Colonic mucosa (tissue), 4 donors: ENCODE measurements around the gene RAB6D. TPM values are rescaled to one million over a fixed set of nuclear protein-coding genes. Genes with fewer than 3 reads are reported as not detected.
"Not testable (repeated sequence)": the region's sequence is repeated elsewhere in the genome, so short reads cannot be mapped to it uniquely, and the experiment has no call there.

Source experiments
- DNase-seq: peaks from one replicate; pipeline ENCODE4 v3.0.0-alpha.2; 2020
- H3K27ac ChIP-seq: fragments of 200-600 bp; one replicate; pipeline ENCODE4 v1.8.0; 2021
- H3K27me3 ChIP-seq: fragments of 200-600 bp; one replicate; pipeline ENCODE4 v1.8.0; 2021
- H3K36me3 ChIP-seq: fragments of 200-600 bp; one replicate; pipeline ENCODE4 v1.8.0; 2021
- H3K4me1 ChIP-seq: fragments of 200-600 bp; one replicate; pipeline ENCODE4 v1.8.0; 2021; ENCODE audit warnings: mild to moderate bottlenecking
- H3K4me3 ChIP-seq: fragments of 200-600 bp; one replicate; pipeline ENCODE4 v1.8.0; 2021
- H3K9ac ChIP-seq, 2 donors: one replicate each; pipeline ENCODE4 v1.7.0; 2013; ENCODE audit warnings: control low read depth in 2 of 2, low read depth in 2 of 2, low read length in 2 of 2
- H3K9me3 ChIP-seq: fragments of 200-600 bp; one replicate; pipeline ENCODE4 v1.8.0; 2021
- intact Hi-C: fragments of 100-400 bp; cut with DNase I; formaldehyde crosslinking; loops from one replicate; pipeline ENCODE4 v1.14.1; 2022
- total RNA-seq, 2 donors: library from RNA; stranded (reverse); fragmentation: NEBNext Ultra II Directional in 1 of 2; extraction: Animal tissue kit (Norgen Biotek cat#: 25700) in 1 of 2; gene quantifications; one replicate each; pipeline ENCODE4 v1.2.1, GENCODE V29; 2021
- TF ChIP-seq, protein P1 (sequence below): fragments of 200-600 bp; IDR thresholded peaks from one replicate; pipeline ENCODE4 v1.8.0; 2022; ENCODE audit warnings: antibody characterized with exemption, mild to moderate bottlenecking
- donor health status: healthy.
- donor health status: DM: no; HTN: no; CAD: no.
- donor health status: DM: no; HTN: no; CAD: no.

RAB6D gene
- total RNA-seq, 2 donors from 2014 or later = 2.5 to 3.9 TPM

DNA sequence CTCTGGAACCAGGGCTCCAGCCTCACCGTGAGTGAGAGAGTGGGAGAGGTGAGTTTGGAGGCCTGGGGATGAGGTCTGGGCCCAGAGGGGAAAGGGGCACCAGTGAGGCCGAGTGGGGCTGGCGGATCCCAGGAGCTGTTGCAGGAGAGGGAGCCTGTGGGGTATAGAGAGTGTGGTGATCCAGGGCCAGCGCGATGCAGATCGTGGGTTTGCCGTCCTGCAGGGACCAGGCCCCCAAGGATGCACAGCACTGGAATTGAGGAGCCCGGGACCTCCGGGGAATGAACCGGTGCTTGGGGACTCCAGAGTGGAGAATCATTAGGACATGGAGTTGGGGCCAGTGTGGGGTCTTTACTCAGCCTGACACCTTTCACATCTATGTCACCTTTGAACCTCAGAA lies 25.7 kb upstream of the RAB6D start:
- TF ChIP-seq, protein P1, sequence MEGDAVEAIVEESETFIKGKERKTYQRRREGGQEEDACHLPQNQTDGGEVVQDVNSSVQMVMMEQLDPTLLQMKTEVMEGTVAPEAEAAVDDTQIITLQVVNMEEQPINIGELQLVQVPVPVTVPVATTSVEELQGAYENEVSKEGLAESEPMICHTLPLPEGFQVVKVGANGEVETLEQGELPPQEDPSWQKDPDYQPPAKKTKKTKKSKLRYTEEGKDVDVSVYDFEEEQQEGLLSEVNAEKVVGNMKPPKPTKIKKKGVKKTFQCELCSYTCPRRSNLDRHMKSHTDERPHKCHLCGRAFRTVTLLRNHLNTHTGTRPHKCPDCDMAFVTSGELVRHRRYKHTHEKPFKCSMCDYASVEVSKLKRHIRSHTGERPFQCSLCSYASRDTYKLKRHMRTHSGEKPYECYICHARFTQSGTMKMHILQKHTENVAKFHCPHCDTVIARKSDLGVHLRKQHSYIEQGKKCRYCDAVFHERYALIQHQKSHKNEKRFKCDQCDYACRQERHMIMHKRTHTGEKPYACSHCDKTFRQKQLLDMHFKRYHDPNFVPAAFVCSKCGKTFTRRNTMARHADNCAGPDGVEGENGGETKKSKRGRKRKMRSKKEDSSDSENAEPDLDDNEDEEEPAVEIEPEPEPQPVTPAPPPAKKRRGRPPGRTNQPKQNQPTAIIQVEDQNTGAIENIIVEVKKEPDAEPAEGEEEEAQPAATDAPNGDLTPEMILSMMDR = no peak
- intact Hi-C loops = no loop called here

DNA sequence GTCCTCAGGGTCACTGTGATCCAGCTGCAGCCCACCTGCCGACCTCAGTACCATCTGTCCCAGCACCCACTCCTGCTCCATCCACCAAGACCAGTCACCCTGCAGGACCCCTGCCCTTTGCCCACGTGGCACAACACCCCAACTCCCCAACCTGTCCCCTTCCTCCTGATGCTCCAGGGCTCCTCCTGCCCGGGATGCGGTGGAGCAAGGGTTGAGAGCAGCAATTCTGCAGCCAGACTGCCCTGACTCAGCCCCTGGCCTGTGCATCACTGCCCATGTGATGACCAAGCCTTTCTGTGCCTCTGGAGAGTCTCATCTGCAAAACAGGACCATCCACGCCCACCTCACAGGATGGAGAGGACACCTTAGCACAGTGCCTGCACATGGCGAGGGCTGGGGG lies 24.9 kb upstream of the RAB6D start:
- H3K4me1 ChIP-seq, H3K9me3 ChIP-seq, intact Hi-C loops, H3K36me3 ChIP-seq, H3K27ac ChIP-seq, DNase-seq, H3K4me3 ChIP-seq, H3K9ac ChIP-seq, H3K27me3 ChIP-seq: not testable (repeated sequence)

More for the DNA sequence above, 25.7 kb upstream of the RAB6D start:
- no peak overlapping the region for H3K9ac ChIP-seq
- H3K36me3 ChIP-seq = no peaks in the 10 kb centered on the region
- no peak overlapping the region for H3K27ac ChIP-seq
- DNase-seq = no peak
- no peaks in the 10 kb centered on the region for H3K27me3 ChIP-seq
- no peaks in the 10 kb centered on the region for H3K9me3 ChIP-seq
- H3K4me3 ChIP-seq = no peak overlapping the region
- no peaks in the 10 kb centered on the region for H3K4me1 ChIP-seq

DNA sequence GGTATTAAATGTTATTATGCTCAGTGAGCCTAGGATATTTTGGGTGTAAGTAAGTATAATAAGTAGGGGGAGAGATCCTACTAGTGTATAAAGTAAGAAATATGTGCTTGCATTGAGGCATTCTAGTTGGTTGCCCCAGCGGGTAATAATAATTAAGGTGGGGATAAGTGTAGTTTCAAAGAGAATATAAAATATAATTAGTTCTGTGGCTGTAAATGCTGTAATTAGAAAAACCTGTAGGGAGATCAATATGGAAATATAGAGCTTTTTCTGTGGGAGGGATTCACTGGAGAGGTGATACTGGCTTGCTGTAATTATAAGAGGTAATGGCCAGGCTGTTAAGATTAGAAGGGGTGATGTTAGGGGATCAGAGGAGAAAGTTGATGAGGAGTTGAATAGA lies 9.1 kb upstream of the RAB6D start:
- H3K36me3 ChIP-seq, H3K27ac ChIP-seq, H3K4me3 ChIP-seq, H3K9ac ChIP-seq, H3K9me3 ChIP-seq, H3K27me3 ChIP-seq, intact Hi-C loops, H3K4me1 ChIP-seq, DNase-seq: not testable (repeated sequence)

DNA sequence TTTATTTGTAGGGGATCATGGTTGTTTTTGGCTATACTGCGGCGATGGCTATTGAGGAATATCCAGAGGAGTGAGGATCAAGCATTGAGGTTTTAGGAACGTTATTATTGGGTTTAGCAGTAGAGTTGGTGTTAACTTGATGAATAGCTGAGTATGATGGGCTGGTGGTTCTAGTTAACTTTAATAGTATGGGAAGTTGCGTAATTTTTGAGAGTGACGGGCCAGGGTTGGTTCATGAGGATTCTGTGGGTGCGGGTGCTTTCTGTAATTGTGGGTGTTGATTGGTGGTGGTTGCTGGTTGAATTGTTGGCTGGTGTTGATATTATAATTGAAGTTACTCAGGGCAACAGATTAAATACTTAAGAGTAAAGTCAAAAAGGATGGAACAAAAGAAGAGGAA lies 6.0 kb upstream of the RAB6D start:
- H3K27ac ChIP-seq = no peak overlapping the region
- no peaks in the 10 kb centered on the region for H3K9me3 ChIP-seq
- no peaks in the 10 kb centered on the region for H3K27me3 ChIP-seq
- DNase-seq = no peak
- intact Hi-C loops = no loop called here
- TF ChIP-seq, protein P1 = no peak
- no peaks in the 10 kb centered on the region for H3K36me3 ChIP-seq
- no peaks in the 10 kb centered on the region for H3K4me1 ChIP-seq
- no peak overlapping the region for H3K9ac ChIP-seq
- H3K4me3 ChIP-seq = no peak overlapping the region

DNA sequence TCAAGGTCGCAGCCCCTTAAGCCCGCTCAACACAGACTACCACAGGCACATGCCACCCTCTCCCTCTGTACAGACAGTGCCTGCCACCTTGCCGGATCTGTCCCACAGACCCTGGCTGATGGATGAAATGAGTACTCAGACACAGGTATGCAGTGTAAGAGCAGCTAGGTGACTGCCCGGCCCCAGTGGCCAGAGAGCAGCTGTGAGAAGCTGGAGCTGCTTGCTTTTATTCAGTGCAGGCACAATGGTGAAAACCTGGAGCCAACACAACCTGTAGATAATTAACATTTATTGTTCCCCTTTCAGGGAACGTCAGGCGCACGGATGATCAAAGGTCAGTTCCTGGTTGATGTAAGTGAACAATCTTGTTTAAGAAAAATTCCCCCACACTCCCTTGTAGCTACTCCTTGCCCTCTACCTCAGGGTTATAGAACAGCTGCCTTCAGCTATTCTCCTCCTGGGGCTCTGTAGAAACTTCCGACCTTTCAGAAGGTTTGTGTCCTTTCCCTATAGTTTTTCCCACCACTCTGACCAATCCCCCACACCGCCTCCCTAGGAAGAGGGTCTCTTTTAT lies 4.6 kb upstream of the RAB6D start:
- H3K36me3 ChIP-seq, H3K9me3 ChIP-seq, intact Hi-C loops, H3K9ac ChIP-seq, H3K4me3 ChIP-seq, H3K27me3 ChIP-seq, H3K4me1 ChIP-seq, H3K27ac ChIP-seq: not testable (repeated sequence)
- DNase-seq = peak; percentile 65

DNA sequence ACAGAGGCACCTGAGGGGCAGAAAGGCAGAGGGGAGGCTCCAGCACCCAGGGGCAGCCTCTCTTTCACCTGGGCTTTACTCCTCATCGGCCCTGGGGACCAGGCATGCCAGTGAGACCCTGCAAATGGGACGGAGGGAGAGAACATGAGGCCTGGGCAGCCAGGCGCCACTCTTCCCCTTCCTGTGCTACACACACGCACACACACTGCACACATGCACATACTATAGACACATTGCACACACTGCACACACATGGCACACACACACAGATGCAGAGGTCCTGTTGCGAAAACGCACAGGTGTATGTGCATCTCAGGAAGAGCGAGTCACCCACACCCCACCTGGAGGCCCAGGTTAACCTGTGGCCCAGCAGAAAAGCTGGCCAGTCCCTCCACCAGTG lies 3.4 kb upstream of the RAB6D start:
- Histone ChIP-seq H3K27me3 (no peaks in the 10 kb centered on the region), H3K4me1 (no peaks in the 10 kb centered on the region), H3K9ac (no peak overlapping the region), H3K27ac (no peak overlapping the region), H3K9me3 (no peaks in the 10 kb centered on the region), H3K4me3 (no peak overlapping the region), H3K36me3 (no peaks in the 10 kb centered on the region)
- intact Hi-C loops = no loop called here
- DNase-seq = no peak
- TF ChIP-seq, protein P1 = no peak

DNA sequence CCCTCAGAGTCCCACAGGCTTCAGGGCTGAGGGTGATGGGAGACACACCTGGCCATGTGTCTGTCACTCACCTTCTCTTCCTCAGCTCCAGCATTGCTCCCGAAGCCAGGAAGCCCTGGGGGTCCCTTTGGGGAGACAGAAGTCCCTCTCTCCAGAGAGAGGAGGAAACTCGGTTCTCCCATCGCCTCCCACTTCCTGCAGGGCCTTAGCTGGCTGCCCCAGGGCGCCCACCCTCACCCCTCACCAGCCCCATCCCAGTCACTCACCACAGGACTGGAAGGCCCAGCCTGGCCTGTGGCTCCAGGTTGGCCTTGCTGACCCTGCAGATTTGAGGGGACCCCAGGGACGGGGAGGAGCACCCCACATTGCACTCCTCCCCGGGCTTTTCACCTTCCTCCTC lies 2.7 kb upstream of the RAB6D start:
- H3K27ac ChIP-seq = no peak overlapping the region
- H3K4me3 ChIP-seq = no peak overlapping the region
- TF ChIP-seq, protein P1 = no peak
- H3K4me1 ChIP-seq = no peaks in the 10 kb centered on the region
- no peaks in the 10 kb centered on the region for H3K27me3 ChIP-seq
- no peaks in the 10 kb centered on the region for H3K36me3 ChIP-seq
- no peaks in the 10 kb centered on the region for H3K9me3 ChIP-seq
- intact Hi-C loops = no loop called here
- H3K9ac ChIP-seq = no peak overlapping the region
- DNase-seq = no peak
